Measurements from ENCODE around the gene PPP3CA.
"Not testable (repeated sequence)": the region's sequence is repeated elsewhere in the genome, so short reads cannot be mapped to it uniquely, and the experiment has no call there.

Gene PPP3CA

DNA sequence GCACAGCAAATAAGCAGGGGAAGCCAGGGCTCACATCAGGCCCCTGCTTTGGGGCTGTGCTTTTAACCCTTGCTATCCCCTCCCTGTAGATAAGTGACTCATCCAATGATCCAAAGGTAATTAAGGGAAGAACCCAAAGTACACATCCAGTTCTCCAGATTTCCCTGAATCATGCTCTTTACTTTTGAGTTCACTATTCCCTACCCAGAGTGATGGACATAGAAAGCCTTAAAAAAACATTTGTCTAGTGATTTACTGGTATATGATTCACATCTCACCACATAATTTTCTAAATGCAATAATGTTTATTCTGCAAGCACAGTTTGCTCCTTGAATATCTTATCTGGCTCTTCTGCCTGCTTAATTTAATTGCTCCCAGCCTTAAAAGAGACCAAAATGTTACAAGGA lies 136.2 kb downstream of the PPP3CA start:
- no peak for DNase-seq (ENCODE audit: low read depth in 2 of 2)

DNA sequence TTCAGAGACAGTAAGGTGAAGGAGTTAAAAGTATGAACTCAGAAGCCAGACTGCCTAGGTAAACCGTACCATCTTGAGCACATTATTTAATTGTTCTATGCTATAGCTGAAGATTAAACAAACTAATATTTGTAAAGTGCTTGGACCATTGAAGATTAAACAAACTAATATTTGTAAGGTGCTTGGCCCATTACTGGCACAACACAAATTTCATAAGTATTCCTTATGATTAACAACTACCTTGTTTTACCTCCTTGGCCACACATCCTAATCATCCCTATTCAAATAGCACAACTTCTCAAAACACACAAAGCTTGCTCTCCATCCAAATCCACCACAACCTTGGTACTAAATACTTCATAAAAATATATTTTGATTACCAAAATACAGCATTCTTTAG lies 137.0 kb downstream of the PPP3CA start:
- no peak for DNase-seq (ENCODE audit: low read depth in 2 of 2)

DNA sequence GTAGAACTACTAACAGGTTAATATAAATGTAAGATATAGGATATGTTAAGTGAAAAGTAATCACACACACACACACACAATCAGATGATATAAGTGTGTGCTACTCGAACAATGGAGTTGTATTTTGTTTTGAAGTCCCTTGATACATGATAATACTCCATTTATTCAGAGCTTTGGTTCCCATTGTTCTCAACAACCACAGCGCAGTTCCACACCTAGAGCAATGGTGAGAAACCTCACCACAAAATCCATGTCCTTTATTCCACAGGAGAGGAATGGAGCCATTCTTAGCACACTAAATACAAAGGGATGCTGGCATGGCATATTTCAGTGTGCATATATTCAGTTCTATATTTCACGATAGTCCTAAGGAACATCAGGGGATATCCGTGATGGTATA lies 139.2 kb downstream of the PPP3CA start:
- DNase-seq (ENCODE audit: low read depth in 2 of 2) = no peak

DNA sequence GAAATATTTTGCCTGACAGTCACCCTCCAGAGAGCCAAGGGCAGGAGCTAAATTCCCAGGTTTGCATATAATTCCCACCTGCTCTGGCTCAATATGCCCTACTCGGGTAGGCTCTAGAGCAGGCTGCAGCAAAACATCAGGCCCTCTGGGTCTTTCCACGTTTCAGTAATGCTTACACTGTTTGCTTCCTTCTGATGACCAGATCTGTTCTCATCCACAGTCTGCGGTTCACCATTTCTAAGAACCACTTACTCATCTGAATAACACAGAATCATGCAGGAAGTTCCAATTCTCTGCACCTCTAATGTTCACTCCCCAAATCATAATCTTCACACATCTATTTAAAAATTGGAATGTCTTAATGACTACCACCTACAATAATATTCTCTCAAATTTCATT lies 141.4 kb downstream of the PPP3CA start:
- peak in 1 of 2 donors; percentile 7 for DNase-seq (ENCODE audit: low read depth in 2 of 2)

DNA sequence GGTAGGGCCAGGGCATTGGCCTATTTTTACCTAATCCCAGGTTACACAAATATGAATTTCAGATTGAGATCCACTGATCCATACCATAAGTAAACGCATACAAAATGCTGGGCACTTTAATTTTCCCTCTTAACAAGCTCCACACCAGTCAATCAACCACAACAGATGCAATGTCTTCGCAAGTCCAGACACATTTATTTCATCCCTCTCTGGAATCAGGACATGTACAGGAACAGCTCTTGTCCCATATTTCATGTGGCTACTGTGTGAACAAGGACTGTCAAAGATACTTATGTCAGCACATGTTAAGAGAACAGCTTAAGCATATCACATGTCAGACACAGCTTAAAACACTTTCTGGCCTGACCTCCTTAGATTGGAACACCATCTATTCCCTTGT lies 145.9 kb downstream of the PPP3CA start:
- DNase-seq (ENCODE audit: low read depth in 2 of 2) = no peak

DNA sequence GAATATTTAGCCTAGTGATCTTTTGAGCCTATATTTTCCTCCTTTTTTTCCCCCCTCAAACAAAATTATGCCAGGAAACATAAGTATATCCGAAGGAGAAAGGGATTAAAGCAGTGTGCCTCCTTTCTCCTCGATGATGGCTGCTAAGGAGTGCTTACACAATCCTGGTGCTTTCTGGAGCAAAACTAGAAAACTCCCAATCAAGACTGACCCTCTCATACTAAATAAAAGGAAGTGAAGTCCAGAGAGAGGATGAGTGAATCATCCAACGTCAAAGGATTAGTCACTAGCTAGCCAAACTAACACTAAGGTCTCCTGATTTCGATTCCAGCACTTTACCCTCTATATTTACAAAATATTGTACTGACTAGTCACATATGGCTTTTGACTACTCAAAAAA lies 146.8 kb downstream of the PPP3CA start:
- no peak for DNase-seq (ENCODE audit: low read depth in 2 of 2)

DNA sequence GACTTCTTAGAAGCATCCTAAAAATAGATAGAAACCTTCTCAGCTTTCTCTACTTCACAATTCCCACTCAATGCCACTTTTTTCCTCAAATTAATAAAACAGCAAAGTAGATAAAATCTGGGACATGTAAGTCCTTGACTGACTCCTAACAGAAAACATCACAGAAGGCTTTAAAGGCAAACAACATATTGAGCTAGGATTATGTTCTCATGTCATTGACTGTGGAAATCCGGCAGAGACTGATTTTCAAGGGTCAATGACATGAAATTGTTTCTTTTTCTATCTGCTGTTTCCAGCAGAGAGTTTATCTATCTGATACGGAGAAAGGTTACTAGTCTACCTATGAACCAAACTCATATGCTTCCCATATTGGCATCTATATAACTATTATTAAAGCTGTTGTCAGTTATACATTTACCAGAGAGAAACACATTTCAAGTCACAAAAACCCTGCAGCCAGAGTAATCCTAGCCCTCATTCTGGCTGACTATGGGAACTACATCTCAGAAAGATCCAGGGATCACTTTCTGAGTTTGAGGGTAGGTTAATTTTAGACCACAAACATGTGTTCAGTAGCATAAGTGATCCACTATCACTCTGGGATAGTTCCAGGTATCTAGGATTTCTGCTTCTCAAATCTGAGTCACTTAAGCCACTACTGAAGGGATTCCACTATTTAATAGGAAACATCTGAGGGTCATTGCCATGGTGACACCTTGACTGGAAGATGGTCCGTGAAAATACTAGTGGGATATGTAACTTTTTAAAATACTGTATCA lies 147.6 kb downstream of the PPP3CA start:
- no peak for DNase-seq (ENCODE audit: low read depth in 2 of 2)

DNA sequence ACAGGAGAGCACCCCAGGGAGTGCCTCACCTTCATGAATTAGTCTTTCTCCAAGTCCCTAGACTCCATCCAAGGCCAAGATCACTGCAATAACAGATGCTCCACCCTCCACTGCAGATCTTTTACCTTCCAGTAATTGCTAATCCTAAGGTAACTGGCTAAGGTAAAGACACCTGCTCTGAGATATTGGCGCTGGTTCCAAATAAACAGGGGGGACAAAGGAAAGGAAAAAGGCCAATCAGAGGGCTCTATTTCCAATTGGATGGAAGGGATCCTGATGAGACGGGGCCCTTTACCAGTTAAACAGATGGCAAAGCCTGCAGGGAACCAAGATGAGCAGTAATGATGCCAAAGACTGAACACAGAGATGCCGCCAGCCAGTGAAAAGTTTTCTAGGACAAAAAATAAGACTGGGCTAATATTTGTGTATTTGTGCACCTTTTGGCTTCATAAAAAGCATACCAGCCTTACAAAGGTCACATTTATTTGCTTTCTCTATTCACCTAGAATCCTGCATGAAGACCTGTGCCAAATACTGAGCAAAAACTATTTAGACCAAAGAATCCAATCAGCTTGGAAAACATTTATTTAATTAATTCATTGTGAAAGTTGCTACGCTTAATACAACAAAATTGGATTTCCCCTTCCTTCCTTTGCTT lies 148.5 kb downstream of the PPP3CA start:
- no peak for DNase-seq (ENCODE audit: low read depth in 2 of 2)

DNA sequence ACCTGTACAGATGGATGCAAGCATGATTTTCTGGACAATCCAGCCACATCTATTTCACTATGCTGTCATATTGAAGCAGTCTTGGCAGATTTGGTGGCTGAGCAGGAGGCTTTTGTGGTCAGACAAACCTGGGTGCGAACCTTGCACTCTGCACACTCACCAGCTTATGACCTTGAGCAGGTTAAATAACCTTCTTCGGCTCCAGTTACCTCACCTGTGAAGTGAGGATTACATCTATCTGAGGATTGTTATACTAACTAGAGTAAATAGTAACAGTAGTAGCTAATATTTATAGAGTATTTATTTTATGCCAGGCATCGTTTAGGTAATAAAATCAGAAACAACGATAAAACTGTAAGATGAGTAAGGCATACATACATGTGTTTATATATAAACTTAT lies 150.0 kb downstream of the PPP3CA start:
- DNase-seq (ENCODE audit: low read depth in 2 of 2) = no peak

DNA sequence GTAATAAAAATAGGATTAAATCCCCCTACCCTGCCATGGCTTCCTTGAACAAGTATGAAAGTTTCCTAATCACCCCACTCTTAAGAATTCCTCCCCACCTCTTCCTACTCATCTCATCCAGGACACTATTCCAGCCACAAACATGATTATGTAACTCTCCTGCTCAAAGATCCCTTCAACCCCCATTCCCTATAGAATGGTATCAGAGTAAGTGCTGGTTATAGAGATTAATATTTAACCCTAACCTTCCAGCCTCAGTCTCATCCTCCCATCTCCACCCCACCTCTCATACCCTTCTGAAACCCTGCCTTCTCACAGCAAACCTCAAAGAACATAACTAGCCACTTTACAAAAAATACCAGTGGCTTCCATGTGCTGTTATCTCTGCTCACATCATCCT lies 155.1 kb downstream of the PPP3CA start:
- no peak for DNase-seq (ENCODE audit: low read depth in 2 of 2)

DNA sequence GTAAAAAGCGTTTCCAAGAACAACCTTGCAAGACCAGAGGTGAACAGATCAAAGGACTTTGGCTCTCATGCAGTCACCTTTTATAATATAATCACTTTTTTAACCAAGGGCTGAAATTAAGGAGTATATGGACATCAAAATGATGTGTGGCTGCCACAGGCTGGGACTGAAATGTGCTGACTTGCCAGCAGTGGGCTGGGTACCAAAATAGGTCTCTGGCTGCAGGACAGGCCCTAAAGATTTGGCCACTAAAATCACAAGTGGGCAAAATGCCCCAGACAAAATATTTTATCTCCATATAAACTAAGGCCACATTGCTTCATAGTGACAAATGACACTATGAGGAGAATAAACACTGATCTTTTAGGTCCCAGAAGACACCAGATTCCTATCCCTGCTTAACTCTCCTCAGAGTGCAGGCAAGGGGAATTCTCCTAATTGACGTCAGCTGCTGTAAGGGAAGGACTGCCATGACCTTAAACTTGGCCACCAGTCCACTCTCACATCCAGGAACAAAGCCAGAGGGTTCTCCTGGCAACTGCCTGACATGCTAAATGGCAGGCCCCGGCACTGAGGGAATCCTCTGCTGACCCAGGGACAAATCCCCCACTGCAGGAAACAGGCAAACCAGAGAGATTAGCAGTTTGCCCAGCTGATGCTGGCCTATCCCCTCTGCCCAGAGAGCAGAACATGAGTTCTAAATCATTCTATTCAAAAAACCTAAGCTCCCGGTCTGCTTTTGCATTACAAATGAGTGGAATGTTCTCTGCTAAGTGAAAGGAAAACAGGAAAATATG lies 155.8 kb downstream of the PPP3CA start:
- no peak for DNase-seq (ENCODE audit: low read depth in 2 of 2)

DNA sequence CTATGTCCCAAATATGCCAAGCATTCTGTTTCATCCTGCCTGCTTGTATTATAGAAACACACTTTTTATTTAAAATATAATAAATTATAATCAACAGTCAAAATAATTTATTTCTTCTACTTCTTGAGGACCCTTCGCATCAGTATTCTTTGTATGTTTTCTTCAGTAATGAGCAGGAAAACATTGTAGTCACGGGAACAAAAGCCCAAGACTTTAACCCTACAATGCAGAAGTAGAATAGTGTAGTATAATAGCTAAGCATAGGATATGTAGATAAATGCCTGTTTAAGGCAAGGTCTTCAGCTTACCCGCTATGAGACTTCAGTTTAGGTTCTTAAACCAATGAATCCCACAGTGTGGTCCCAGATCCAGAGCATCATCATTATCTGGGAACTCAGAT lies 156.6 kb downstream of the PPP3CA start:
- no peak for DNase-seq (ENCODE audit: low read depth in 2 of 2)

DNA sequence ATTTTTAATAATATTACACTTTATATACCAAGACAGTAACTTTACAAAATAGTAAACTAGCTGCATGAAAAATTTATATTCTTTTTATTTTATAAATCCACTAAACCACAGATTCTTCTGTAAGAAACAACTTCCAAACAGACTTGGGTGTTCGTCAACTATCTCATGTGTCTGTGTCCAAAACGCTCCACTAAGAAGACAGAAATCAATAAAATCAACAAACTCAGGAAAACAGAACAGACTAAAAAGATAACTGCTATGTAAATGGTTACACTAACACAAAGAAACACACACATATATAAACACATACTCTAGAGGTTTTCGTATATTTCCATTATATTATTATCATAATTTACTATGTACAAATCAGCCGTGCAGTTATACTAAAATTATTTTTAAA lies 158.4 kb downstream of the PPP3CA start:
- DNase-seq (ENCODE audit: low read depth in 2 of 2) = no peak

DNA sequence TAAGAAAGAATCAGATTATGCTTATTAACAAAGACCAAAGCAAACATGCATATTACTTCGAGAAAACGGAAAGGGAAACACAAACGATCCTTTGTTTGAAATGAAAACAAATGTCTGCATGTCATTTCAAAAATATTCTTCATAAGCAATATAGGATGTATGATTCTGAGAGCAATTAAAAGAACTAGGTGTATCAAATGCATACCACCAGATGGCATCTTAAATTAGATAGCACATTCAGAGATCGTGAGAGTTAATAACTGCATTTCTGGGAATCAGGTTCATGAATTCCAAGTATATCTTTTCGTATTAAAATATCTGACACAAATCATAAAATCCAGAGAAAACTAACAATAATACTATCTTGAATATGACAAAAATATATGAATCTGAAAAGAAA lies 159.5 kb downstream of the PPP3CA start:
- DNase-seq (ENCODE audit: low read depth in 2 of 2) = no peak

DNA sequence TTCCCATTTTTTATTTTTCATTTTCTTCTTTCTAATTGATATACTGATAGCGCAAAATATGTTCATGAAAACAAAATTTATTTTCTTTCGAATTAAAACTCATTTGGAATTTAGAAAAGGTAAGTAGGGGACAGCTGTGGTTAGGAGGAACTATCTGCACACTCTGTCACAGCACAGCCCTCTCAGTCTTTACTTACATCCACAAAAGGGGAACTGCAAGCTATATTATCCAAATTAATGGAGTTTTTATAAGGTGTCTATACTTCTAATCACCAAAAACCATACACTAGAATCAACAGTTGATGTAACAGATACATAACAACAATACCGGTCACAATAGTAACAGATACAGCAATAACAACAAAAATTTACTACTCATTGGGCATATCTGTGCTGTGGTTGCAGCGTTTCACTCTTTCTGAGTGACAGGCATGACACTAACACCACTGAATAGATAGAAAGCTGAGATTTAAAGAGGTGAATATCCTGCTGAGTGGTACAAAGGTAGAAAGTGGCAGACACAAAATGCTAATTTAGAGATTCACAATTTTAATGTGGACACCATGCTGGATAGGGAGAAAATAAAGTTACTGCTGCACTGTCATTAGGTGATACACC lies 160.7 kb downstream of the PPP3CA start:
- no peak for DNase-seq (ENCODE audit: low read depth in 2 of 2)

DNA sequence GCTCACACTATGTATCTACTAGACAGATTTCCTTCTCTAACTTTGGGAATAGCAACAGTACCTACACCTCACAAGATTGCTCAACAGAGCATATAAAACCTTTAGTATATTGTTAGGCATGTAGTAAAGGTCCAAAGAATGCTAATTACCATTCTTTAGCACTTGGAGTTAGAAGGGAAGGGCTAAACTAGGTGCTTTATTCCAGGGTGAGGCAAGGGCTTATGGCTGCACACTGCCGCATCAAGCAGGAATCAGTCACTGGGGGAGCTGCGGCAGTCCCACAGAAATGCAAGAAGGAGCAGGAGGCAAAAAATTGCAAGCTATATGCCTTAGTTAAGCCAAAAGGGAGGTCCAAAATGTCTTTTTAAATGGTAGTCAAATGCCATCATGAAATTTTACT lies 162.7 kb downstream of the PPP3CA start:
- DNase-seq (ENCODE audit: low read depth in 2 of 2) = no peak

DNA sequence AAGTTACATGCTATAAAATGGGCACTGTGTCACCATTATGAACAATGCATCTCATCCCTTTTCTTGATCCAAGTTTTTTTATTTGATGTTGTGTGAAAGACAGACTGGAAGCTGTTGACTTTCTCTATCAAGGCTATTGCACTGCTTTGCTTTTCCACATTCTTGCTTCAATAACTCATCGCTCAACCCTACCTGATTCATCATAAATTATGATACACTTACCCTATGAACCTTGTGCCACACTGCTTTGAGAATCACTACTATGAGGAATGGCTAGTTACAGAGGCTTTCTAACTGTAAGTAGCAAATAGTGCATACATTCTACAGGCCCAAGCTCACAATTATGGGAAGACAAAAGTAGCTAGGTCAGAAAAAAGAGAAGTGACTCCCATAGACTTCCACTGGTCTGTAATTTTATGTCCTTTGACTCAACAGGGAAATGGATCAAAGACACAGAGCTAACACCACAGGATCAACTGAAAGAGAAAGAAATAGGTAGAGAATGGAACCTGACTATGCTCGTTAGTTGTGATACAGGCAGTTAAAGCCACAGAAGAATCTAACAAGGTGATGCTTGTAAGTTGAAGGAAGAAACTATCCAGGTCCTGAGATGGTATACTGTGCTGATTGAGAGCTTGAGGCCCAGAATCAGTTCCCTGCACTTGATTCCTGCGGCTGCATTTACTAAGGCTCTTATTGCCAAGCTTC lies 163.5 kb downstream of the PPP3CA start:
- no peak for DNase-seq (ENCODE audit: low read depth in 2 of 2)

DNA sequence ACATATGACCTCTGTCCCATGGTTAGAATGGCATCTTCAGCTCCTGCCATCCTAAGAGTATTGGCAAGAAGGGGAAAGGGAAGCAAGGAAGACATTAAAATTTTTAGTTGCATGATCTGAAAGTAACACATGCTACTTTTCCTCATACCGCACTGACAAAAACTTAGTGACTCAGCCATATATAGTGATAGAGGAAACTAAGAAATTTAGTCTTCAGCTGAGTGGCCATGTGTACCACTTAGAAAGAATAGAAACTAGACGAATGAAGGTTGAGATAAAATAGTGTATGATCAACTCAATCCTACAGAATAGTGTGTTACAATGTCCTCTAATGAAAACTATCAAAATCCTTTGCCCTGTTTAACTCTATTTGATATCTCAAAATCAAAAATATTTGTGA lies 164.1 kb downstream of the PPP3CA start:
- DNase-seq (ENCODE audit: low read depth in 2 of 2) = no peak

DNA sequence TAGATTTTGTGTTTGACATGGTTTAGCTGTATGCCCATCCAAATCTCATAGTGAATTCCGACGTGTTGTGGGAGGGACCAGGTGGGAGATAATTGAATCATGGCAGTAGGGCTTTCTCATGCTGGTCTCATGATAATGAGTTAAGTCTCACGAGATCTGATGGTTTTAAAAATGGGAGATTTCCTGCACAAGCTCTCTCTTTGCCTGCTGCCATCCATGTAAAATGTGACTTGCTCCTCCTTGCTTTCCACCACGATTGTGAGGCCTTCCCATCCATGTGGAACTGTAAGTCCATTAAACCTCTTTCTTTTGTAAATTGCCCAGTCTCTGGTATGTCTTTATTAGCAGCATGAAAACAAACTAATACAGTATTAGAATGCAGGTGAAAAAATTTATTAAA lies 164.6 kb downstream of the PPP3CA start:
- DNase-seq (ENCODE audit: low read depth in 2 of 2) = not testable (repeated sequence)

DNA sequence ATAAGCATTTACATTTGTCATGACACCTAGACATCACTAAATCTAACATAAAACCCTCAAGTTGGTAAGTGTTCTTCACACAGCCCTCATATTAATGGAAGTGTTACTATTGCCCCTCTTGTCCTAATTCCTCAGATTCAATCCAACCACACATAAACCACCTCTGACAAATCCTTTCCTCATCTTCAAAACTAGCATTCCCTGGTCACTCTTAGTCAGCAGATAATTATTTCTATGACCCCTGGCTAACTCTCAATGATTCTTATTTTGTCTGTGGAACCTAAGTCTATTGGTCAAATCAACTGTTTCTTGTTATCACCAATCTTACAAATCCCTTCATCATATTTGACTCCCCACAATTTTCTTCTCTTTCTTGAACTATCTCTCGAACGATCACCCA lies 168.6 kb downstream of the PPP3CA start:
- no peak for DNase-seq (ENCODE audit: low read depth in 2 of 2)

DNA sequence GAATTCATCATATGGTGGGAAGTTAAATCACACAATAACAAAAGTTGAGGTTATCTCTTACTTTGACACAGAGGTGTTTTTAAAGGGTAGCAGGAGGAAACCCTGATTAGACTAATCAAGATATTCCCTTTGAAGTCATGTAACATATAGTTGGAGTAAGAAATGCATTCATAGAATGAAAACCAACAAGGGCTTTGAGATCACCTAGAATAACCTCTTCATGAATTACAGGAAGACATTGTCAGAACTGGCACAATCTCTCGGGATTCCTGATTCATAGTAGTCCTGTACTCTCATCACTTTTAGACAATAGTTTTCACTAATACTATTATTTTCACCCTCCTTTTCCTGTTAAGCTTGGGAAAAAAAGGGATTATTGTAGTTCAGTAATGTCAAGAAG lies 170.2 kb downstream of the PPP3CA start:
- DNase-seq (ENCODE audit: low read depth in 2 of 2) = no peak

Measured in stimulated activated CD8-positive, alpha-beta memory T cell treated with anti-CD3 and anti-CD28 coated beads, Interleukin-15, amount 100 ng/mL, for 4 hours (primary cell).